GM23338 (cell line): ENCODE data around the gene ANAPC2. TPM values are rescaled to one million over a fixed set of nuclear protein-coding genes. Genes with fewer than 3 reads are reported as not detected.

ENCODE experiments used
- ATAC-seq: fragments of 200-7000 bp; cut with Tn5 transposase; 3 replicates; pipeline ENCODE4 v1.9.1; 2020
- DNase-seq: peaks from one replicate; pipeline ENCODE4 v3.0.0-alpha.2; 2015; ENCODE audit warnings: low spot score
- H2AFZ ChIP-seq: fragments of 200-600 bp; sonication (generic); 2 replicates; pipeline ENCODE4 v1.8.0; 2016; ENCODE audit warnings: antibody characterized with exemption, mild to moderate bottlenecking, moderate library complexity
- H3F3A ChIP-seq: fragments of 200-600 bp; sonication (generic); replicated peaks from 2 replicates; pipeline ENCODE4 v1.8.0; 2017; ENCODE audit warnings: antibody characterized with exemption, mixed run types, low read depth
- H3K27ac ChIP-seq: fragments of 200-600 bp; sonication (generic); 2 replicates; pipeline ENCODE4 v1.6.1; 2016; ENCODE audit warnings: low read depth
- H3K27me3 ChIP-seq: fragments of 200-600 bp; sonication (generic); 2 replicates; pipeline ENCODE4 v1.8.0; 2016; ENCODE audit warnings: mild to moderate bottlenecking, mixed run types, moderate library complexity; ENCODE audit not compliant: insufficient read depth
- H3K36me3 ChIP-seq: fragments of 200-600 bp; sonication (generic); 2 replicates; pipeline ENCODE4 v1.8.0; 2016; ENCODE audit warnings: mild to moderate bottlenecking; ENCODE audit not compliant: insufficient read depth
- H3K4me1 ChIP-seq: fragments of 200-600 bp; sonication (generic); 2 replicates; pipeline ENCODE4 v1.8.0; 2016; ENCODE audit warnings: mild to moderate bottlenecking, moderate library complexity; ENCODE audit not compliant: insufficient read depth
- H3K4me2 ChIP-seq: fragments of 200-600 bp; sonication (generic); 2 replicates; pipeline ENCODE4 v1.7.1; 2017; ENCODE audit warnings: mixed run types
- H3K4me3 ChIP-seq: fragments of 200-600 bp; sonication (generic); 2 replicates; pipeline ENCODE4 v1.6.1; 2016; ENCODE audit warnings: mixed run types
- H3K79me2 ChIP-seq: fragments of 200-600 bp; sonication (generic); replicated peaks from 2 replicates; pipeline ENCODE4 v1.8.0; 2017; ENCODE audit warnings: mild to moderate bottlenecking; ENCODE audit not compliant: insufficient read depth
- H3K9me2 ChIP-seq: fragments of 200-600 bp; sonication (generic); 2 replicates; pipeline ENCODE4 v1.8.0; 2017; ENCODE audit not compliant: insufficient read depth
- H4K20me1 ChIP-seq: fragments of 200-600 bp; sonication (generic); replicated peaks from 2 replicates; pipeline ENCODE4 v1.8.0; 2017; ENCODE audit warnings: mild to moderate bottlenecking; ENCODE audit not compliant: insufficient read depth
- H3K27ac Mint-ChIP-seq: 2 replicates; pipeline ENCODE4 v1.8.0; 2020; ENCODE audit warnings: inconsistent platforms, mild to moderate bottlenecking, moderate library complexity, mixed read lengths
- H3K27me3 Mint-ChIP-seq: 3 replicates; pipeline ENCODE4 v1.8.0; 2022; ENCODE audit warnings: low read depth, mild to moderate bottlenecking, moderate library complexity, mixed read lengths, inconsistent platforms; ENCODE audit not compliant: insufficient read depth, poor library complexity
- H3K36me3 Mint-ChIP-seq: 3 replicates; pipeline ENCODE4 v1.8.0; 2021; ENCODE audit warnings: low read depth, mild to moderate bottlenecking, inconsistent platforms, moderate library complexity, mixed read lengths
- H3K4me1 Mint-ChIP-seq: 3 replicates; pipeline ENCODE4 v1.8.0; 2020; ENCODE audit warnings: mild to moderate bottlenecking, inconsistent platforms, mixed read lengths
- H3K4me3 Mint-ChIP-seq: 3 replicates; pipeline ENCODE4 v1.8.0; 2021; ENCODE audit warnings: moderate library complexity, mild to moderate bottlenecking, inconsistent platforms, mixed read lengths
- H3K9me3 Mint-ChIP-seq: 3 replicates; pipeline ENCODE4 v1.8.0; 2020; ENCODE audit warnings: moderate library complexity, mild to moderate bottlenecking, inconsistent platforms, mixed read lengths
- CREB1 ChIP-seq: fragments of 250-450 bp; sonication (Bioruptor Pico); IDR thresholded peaks from 2 replicates; pipeline ENCODE4 v1.5.0; 2020; ENCODE audit warnings: low read depth, mild to moderate bottlenecking, moderate library complexity
- EZH2 ChIP-seq: fragments of 200-600 bp; sonication (generic); IDR thresholded peaks from one replicate; pipeline ENCODE4 v1.8.0; 2017; ENCODE audit warnings: antibody characterized with exemption, mild to moderate bottlenecking, low read depth; ENCODE audit not compliant: unreplicated experiment
- EZH2phosphoT487 ChIP-seq: fragments of 200-600 bp; sonication (generic); IDR thresholded peaks from one replicate; pipeline ENCODE4 v1.8.1; 2018; ENCODE audit warnings: antibody characterized with exemption; ENCODE audit not compliant: unreplicated experiment
- JUNB ChIP-seq: IDR thresholded peaks from one replicate; pipeline ENCODE4 v1.6.1; 2016; ENCODE audit warnings: antibody characterized with exemption; ENCODE audit not compliant: unreplicated experiment
- NANOG ChIP-seq: IDR thresholded peaks from 2 replicates; pipeline ENCODE4 v1.6.1; 2016; ENCODE audit warnings: antibody characterized with exemption, borderline replicate concordance
- POLR2AphosphoS5 ChIP-seq: IDR thresholded peaks from 2 replicates; pipeline ENCODE4 v1.6.1; 2016; ENCODE audit warnings: antibody characterized with exemption, low read depth
- STAT1 ChIP-seq: IDR thresholded peaks from one replicate; pipeline ENCODE4 v1.6.1; 2016; ENCODE audit warnings: antibody characterized with exemption; ENCODE audit not compliant: unreplicated experiment
- ZNF114 ChIP-seq: fragments of 250-450 bp; sonication (Bioruptor Pico); IDR thresholded peaks from 2 replicates; pipeline ENCODE4 v1.5.0; 2020; ENCODE audit warnings: mild to moderate bottlenecking, moderate library complexity
- ZNF331 ChIP-seq: fragments of 250-450 bp; sonication (Bioruptor Pico); IDR thresholded peaks from 2 replicates; pipeline ENCODE4 v1.5.0; 2020; ENCODE audit warnings: low read depth, mild to moderate bottlenecking, moderate library complexity
- polyA plus RNA-seq: library from polyadenylated mRNA; unstranded; fragments of >200 nt; fragmentation: Nextera tagmentation; extraction: Ambion mirVana; gene quantifications from 2 replicates; pipeline ENCODE4 v1.2.1, GENCODE V29; 2016
- total RNA-seq: library from RNA; depleted of rRNA; stranded (reverse); fragments of >200 nt; shearing (Covaris generic); gene quantifications from 2 replicates; pipeline ENCODE4 v1.2.3, GENCODE V29; 2014
- TF ChIP-seq, protein P1 (sequence below): IDR thresholded peaks from one replicate; pipeline ENCODE4 v1.6.1; 2018; ENCODE audit warnings: antibody characterized with exemption; ENCODE audit not compliant: unreplicated experiment
- TF ChIP-seq, protein P2 (sequence below), 2 experiments: fragments of 200-600 bp in 1 of 2; sonication (generic) in 1 of 2; conservative IDR thresholded peaks; 2 replicates each; pipeline versions ENCODE4 v1.5.1 to v1.6.1; 2016 to 2017; ENCODE audit warnings: antibody characterized with exemption in 2 of 2, low read depth in 2 of 2, mild to moderate bottlenecking in 2 of 2, moderate library complexity in 1 of 2
- TF ChIP-seq, protein P3 (sequence below): fragments of 250-450 bp; sonication (Bioruptor Pico); IDR thresholded peaks from 2 replicates; pipeline ENCODE4 v1.5.0; 2020; ENCODE audit warnings: mild to moderate bottlenecking, moderate library complexity

ANAPC2 gene
- total and polyA plus RNA-seq, 2 experiments from 2014 or later: 16.4 to 42.9 TPM

DNA sequence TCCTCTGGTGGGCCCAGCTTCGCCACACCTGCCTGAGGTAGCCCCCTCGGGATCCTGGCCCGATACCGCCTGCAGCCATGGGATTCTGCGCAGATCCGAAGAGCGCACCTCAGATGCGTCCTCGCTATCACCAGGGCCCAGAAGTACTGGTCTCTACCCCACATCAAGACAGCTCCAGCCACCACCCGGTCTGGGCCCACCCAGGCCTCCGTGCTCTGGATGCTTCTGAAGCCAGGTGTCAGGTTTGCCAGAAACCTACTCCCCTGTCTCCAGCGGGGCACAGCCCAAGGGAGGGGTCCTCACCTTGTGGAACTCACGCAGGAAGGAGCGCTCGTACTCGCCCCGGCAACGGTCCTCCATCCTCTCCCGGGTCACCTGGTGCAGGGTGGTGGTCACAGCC is 2.4 kb downstream of the ANAPC2 start (continued):
- TF ChIP-seq, protein P1, sequence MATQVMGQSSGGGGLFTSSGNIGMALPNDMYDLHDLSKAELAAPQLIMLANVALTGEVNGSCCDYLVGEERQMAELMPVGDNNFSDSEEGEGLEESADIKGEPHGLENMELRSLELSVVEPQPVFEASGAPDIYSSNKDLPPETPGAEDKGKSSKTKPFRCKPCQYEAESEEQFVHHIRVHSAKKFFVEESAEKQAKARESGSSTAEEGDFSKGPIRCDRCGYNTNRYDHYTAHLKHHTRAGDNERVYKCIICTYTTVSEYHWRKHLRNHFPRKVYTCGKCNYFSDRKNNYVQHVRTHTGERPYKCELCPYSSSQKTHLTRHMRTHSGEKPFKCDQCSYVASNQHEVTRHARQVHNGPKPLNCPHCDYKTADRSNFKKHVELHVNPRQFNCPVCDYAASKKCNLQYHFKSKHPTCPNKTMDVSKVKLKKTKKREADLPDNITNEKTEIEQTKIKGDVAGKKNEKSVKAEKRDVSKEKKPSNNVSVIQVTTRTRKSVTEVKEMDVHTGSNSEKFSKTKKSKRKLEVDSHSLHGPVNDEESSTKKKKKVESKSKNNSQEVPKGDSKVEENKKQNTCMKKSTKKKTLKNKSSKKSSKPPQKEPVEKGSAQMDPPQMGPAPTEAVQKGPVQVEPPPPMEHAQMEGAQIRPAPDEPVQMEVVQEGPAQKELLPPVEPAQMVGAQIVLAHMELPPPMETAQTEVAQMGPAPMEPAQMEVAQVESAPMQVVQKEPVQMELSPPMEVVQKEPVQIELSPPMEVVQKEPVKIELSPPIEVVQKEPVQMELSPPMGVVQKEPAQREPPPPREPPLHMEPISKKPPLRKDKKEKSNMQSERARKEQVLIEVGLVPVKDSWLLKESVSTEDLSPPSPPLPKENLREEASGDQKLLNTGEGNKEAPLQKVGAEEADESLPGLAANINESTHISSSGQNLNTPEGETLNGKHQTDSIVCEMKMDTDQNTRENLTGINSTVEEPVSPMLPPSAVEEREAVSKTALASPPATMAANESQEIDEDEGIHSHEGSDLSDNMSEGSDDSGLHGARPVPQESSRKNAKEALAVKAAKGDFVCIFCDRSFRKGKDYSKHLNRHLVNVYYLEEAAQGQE: no peak
- no peak for TF ChIP-seq EZH2phosphoT487
- no peak for TF ChIP-seq CREB1 (CRISPR knock-in tag)
- TF ChIP-seq EZH2: no peak
- TF ChIP-seq ZNF331 (CRISPR knock-in tag): no peak
- TF ChIP-seq JUNB: no peak
- TF ChIP-seq STAT1: no peak
- TF ChIP-seq, protein P2, sequence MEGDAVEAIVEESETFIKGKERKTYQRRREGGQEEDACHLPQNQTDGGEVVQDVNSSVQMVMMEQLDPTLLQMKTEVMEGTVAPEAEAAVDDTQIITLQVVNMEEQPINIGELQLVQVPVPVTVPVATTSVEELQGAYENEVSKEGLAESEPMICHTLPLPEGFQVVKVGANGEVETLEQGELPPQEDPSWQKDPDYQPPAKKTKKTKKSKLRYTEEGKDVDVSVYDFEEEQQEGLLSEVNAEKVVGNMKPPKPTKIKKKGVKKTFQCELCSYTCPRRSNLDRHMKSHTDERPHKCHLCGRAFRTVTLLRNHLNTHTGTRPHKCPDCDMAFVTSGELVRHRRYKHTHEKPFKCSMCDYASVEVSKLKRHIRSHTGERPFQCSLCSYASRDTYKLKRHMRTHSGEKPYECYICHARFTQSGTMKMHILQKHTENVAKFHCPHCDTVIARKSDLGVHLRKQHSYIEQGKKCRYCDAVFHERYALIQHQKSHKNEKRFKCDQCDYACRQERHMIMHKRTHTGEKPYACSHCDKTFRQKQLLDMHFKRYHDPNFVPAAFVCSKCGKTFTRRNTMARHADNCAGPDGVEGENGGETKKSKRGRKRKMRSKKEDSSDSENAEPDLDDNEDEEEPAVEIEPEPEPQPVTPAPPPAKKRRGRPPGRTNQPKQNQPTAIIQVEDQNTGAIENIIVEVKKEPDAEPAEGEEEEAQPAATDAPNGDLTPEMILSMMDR (conservative IDR thresholded peaks at IDR 0.05; ENCODE audit: low read depth in 2 of 2): no peak

DNA sequence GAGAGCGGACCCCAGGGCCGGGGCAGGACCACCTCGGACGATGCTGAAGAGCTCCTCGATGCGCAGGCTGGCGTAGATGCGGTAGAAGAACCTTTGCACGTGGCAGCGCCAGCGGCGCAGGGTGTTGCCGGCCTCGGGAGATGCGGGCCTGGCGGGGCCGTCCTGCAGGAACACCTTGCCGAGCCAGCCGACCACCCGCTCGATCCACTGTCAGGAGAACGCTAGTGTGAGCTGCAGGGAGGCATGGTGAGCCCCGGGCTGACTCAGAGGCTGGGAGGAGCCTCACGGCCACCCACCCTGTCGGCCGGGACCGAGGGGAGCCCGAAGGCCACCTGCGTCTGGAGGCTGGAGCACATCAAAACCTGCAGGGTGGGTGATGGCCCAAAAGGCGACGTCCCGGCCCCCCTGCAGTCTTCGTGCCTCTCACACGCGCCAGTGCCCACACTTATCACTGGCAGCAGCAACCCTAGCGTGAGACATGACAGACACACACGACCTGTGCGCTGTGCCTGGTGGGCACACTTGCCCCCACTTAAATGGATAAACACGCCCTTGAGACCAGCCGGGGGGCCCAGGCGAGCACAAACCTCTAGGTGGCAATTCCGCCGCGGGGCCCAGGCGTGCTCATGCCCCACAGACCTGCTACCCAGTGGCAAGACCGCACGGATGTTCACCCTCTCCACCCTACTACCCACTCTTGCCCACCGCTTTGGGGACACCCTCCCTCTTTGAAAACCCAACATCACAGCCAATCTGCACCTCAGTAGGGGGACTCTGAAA is 3.3 kb downstream of the ANAPC2 start:
- Histone ChIP-seq H3K27me3 (no peaks in the 10 kb centered on the region), H3K4me3 (no peak overlapping the region), H3F3A (0 out of 2 replicates have a peak, but pooled peaks cover 4% of the 10 kb centered on the region), H3K27ac (no peak overlapping the region), H3K4me1 (peaks cover 13% of the 10 kb centered on the region), H4K20me1 (0 out of 2 replicates have a peak, but pooled peaks cover 5% of the 10 kb centered on the region), H3K36me3 (no peaks in the 10 kb centered on the region), H3K9me2 (no peaks in the 10 kb centered on the region), H3K79me2 (peaks cover 25% of the 10 kb centered on the region), H2AFZ (no peak overlapping the region), H3K4me2 (no peak overlapping the region)
- Mint-ChIP-seq H3K27me3 (peaks cover 11% of the 10 kb centered on the region), H3K4me3 (no peak overlapping the region), H3K36me3 (peaks cover 21% of the 10 kb centered on the region), H3K4me1 (peaks cover 9% of the 10 kb centered on the region), H3K9me3 (no peaks in the 10 kb centered on the region), H3K27ac (no peak overlapping the region)
- DNase-seq (no peak), ATAC-seq (no peak)
- TF ChIP-seq, protein P3, sequence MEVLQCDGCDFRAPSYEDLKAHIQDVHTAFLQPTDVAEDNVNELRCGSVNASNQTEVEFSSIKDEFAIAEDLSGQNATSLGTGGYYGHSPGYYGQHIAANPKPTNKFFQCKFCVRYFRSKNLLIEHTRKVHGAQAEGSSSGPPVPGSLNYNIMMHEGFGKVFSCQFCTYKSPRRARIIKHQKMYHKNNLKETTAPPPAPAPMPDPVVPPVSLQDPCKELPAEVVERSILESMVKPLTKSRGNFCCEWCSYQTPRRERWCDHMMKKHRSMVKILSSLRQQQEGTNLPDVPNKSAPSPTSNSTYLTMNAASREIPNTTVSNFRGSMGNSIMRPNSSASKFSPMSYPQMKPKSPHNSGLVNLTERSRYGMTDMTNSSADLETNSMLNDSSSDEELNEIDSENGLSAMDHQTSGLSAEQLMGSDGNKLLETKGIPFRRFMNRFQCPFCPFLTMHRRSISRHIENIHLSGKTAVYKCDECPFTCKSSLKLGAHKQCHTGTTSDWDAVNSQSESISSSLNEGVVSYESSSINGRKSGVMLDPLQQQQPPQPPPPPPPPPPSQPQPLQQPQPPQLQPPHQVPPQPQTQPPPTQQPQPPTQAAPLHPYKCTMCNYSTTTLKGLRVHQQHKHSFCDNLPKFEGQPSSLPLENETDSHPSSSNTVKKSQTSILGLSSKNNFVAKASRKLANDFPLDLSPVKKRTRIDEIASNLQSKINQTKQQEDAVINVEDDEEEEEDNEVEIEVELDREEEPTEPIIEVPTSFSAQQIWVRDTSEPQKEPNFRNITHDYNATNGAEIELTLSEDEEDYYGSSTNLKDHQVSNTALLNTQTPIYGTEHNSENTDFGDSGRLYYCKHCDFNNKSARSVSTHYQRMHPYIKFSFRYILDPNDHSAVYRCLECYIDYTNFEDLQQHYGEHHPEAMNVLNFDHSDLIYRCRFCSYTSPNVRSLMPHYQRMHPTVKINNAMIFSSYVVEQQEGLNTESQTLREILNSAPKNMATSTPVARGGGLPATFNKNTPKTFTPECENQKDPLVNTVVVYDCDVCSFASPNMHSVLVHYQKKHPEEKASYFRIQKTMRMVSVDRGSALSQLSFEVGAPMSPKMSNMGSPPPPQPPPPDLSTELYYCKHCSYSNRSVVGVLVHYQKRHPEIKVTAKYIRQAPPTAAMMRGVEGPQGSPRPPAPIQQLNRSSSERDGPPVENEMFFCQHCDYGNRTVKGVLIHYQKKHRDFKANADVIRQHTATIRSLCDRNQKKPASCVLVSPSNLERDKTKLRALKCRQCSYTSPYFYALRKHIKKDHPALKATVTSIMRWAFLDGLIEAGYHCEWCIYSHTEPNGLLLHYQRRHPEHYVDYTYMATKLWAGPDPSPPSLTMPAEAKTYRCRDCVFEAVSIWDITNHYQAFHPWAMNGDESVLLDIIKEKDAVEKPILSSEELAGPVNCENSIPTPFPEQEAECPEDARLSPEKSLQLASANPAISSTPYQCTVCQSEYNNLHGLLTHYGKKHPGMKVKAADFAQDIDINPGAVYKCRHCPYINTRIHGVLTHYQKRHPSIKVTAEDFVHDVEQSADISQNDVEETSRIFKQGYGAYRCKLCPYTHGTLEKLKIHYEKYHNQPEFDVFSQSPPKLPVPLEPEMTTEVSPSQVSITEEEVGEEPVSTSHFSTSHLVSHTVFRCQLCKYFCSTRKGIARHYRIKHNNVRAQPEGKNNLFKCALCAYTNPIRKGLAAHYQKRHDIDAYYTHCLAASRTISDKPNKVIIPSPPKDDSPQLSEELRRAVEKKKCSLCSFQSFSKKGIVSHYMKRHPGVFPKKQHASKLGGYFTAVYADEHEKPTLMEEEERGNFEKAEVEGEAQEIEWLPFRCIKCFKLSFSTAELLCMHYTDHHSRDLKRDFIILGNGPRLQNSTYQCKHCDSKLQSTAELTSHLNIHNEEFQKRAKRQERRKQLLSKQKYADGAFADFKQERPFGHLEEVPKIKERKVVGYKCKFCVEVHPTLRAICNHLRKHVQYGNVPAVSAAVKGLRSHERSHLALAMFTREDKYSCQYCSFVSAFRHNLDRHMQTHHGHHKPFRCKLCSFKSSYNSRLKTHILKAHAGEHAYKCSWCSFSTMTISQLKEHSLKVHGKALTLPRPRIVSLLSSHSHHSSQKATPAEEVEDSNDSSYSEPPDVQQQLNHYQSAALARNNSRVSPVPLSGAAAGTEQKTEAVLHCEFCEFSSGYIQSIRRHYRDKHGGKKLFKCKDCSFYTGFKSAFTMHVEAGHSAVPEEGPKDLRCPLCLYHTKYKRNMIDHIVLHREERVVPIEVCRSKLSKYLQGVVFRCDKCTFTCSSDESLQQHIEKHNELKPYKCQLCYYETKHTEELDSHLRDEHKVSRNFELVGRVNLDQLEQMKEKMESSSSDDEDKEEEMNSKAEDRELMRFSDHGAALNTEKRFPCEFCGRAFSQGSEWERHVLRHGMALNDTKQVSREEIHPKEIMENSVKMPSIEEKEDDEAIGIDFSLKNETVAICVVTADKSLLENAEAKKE (CRISPR knock-in tag): no peak
- TF ChIP-seq JUNB: no peak
- TF ChIP-seq POLR2AphosphoS5: no peak
- no peak for TF ChIP-seq STAT1
- no peak for TF ChIP-seq EZH2phosphoT487
- TF ChIP-seq ZNF114 (CRISPR knock-in tag): no peak
- TF ChIP-seq ZNF331 (CRISPR knock-in tag): no peak
- no peak for TF ChIP-seq EZH2
- no peak for TF ChIP-seq NANOG
